HL-60/S4 (cell line): ENCODE data around the gene TTC13.

Source experiments
- in situ Hi-C: fragments of 300-500 bp; cut with MboI; formaldehyde crosslinking; loops from 2 replicates; pipeline ENCODE4 v1.14.3; 2022; ENCODE audit warnings: low sequenced_read_pairs

TTC13 gene

DNA sequence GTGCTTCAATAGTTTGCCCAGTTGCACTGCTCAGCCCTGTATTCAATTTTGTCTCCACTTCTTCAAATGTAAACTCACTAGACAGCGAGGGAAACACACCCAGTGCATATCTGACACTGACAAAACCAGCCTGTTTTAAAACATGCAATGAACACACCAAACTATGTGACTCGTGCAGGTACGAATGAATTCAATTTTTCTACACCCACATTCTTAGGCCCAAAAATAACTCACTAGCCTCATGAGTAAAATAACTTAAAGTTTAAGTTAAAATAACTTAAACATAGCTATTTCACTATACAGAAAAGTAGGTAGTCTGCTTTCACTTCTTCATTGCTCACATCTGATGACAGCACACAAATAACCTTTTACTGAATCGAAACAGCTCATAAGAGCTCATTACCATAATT, 21.1 kb downstream of the TTC13 start:
- in situ Hi-C loops = no loop called here

DNA sequence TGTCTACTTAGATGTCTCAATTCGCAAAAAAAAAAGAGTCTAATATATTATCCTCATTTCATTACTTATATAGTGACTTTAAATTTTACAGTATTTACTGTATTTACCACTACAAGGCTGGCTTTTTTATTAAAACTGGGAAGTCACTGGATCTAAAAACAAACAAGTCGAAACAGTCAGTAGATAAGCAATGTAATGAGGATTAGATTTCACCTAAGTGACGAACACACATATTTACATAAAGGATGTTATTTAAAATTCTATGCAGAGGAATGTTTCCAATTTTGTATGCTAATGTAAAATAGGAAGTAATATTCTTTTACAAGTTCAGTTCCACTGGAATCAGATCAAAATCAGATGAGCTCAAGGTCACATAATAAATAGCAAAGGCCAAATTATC, 28.3 kb downstream of the TTC13 start:
- in situ Hi-C loops = no loop called here

GRCh38 chr1:230948903-230949302, 29.8 kb downstream of the TTC13 start:
- in situ Hi-C loops = no loop called here

DNA sequence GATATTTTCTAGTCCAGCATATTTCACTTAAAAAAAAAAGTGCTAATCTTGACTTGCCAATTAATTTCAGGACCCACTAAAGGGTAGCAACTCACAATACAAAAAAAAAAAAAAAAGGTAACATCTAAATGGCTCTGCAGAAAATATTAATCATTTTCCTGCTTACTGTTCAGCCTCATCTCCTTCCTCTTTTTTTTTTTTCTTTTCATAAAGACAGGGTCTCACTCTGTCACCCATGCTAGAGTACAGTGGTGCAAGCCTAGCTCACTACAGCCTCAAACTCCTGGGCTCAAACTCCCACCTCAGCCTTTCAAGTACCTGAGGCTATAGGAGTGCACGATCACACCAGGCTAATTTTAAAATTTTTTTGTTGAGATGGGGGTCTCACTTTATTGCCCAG, 30.4 kb downstream of the TTC13 start:
- in situ Hi-C loops = no loop called here

DNA sequence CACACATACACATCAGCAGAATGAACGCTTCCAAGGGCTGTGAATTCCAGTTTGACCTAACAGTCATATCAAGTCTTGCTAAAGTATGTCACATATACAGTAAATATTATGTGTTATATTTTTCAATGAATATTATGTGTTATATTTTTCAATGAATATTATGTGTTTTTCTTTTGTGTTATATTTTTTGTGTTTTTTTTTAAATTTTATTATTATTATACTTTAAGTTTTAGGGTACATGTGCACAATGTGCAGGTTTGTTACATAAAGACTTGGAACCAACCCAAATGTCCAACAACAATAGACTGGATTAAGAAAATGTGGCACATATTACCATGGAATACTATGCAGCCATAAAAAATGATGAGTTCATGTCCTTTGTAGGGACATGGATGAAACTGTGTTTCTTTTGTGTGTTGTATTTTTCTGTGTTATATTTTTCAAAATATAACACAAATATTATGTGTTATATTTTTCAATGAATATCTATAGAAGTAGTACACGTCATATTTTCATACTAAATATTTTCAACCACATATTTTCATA, 35.5 kb downstream of the TTC13 start:
- in situ Hi-C loops = no loop called here

DNA sequence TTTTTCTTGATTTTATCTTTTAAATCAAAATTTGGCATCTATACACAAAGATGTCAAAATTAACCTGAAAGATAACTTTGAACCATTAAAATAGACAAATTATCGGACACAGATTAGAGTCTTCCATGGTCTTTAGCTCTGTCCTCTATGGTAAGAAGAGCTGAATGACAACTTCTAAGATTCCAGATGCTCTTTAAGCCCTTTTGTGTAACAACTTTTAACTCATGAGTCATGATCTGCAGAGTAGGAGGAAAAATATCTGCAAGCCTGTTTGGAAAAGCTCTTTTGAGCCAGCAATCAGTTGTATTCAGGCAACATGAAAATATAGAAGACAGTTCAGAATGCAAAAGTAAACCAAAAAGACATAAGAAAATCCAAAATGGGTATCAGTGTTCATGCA, 37.8 kb downstream of the TTC13 start:
- in situ Hi-C loops = no loop called here

DNA sequence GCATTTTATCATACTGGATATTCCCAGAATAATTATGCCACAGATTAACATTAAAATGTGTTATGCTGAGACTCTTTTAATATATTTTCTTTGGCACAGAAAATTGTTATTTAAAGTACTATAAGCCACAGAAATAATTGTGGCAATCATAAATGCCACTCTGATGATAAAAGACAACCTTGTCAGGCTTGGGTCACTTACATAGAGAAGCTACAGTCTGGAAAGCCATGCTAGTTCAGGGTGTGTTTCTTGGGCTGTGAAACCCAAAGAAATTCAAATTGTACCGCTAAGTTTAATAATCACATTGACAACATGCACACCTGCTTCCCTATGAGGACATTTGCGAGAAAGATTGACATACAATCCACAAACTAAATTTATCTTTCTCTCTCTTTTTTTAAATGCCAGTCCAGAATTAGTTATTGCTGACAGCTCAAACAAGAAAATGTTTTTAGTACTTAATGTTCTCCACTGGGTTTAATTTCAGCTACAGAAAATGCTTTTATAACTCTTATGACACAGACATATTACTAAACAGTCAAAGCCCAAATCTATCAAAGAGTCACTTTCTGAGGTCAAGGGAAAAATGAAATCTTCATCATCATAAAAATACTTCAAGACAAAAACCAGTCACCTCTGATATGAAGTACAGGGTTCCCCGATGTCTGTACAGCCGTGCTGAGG, 38.7 kb downstream of the TTC13 start:
- in situ Hi-C loops = no loop called here

GRCh38 chr1:230938924-230939368, 39.7 kb downstream of the TTC13 start:
- in situ Hi-C loops = no loop called here

- in situ Hi-C loops = no loop called here
Observed at GRCh38 chr1:230937371-230937770, 41.3 kb downstream of the TTC13 start.

DNA sequence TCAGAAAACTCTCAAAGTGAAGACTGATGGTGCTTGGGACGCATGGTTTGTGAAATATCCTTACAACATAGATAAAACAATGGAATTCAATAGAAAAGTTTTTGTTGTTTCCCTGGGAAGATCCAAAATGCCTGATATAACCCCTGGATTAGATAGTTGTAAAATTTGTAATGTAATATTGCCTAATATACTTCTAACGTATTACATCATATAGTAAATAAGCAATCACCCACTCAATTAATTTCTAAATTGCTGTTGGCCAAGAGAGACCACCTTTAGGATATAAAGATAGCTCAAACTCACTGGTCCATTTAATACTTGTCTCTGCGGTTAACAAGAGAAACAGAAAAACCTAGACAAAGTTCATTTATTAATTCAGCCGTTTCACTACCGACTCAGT, 42.2 kb downstream of the TTC13 start:
- in situ Hi-C loops = no loop called here

DNA sequence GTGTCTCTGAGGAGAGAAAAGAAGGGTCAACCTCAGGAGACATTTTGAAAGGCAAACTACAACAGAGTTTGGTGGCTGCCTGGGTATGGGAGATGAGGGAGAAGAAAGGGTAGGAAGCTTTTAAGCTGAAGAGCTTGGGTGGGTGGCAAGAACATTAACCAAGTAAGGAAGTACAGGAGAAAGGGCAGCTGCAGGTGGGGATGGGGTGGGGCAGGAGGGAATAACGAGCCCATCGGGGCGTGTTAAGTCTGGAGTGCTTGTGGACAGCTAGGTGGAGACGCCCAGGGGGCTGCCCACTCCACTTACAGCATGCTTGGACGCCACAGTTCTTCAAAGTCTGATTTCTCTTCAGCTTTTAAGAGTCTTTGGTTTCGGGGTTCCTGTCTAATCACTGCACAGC, 42.8 kb downstream of the TTC13 start:
- in situ Hi-C loops = no loop called here

- in situ Hi-C loops = no loop called here
Observed at GRCh38 chr1:230930986-230931385, 47.7 kb downstream of the TTC13 start.

DNA sequence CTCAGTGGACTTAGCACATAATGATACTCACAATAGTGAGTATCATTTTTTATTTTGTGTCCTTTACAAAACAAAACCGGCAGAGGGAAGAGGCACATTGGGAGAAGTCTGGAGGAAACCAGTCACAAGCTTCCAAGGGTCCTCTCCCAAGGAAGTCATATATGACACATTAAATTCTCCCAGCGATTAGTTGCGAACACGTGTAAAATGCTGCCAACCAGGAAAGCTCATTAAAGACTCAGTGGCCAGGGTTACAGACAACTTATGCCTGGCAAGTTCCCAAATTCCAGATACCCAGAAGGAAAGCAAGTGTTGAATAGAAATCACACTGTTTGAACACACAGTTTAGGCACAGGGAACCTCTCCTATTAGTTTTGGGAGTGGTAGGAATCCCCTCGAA, 52.5 kb downstream of the TTC13 start:
- in situ Hi-C loops = no loop called here

GRCh38 chr1:230925608-230926007, 53.1 kb downstream of the TTC13 start:
- in situ Hi-C loops = no loop called here

DNA sequence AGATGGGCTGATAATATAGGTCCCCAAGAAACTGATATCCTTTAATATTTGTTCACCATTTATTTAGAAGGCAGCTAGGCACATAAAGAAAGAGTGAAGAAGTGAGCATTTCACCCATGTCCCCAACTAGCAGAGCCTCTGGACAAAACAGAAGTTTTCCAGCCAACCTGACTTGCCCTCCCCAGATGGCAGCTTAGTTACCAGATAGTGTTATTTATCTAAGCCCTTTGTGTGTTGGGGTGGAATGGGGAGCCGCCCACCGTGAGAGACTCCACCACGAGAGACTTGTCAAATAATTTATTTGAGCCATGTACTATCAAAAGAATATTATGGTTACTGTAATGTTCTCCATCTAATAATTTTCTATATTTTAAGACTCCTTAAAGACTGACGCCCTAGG, 55.5 kb downstream of the TTC13 start:
- in situ Hi-C loops = loop anchor here (25.0 kb wide), 1 partner anchor 289 kb away; no protein-coding TSS in a partner anchor

- in situ Hi-C loops = loop anchor here (25.0 kb wide), 1 partner anchor 290 kb away; no protein-coding TSS in a partner anchor
Observed at GRCh38 chr1:230922620-230923019, 56.0 kb downstream of the TTC13 start.

GRCh38 chr1:230919207-230919606, 59.5 kb downstream of the TTC13 start:
- in situ Hi-C loops = loop anchor here (25.0 kb wide), 1 partner anchor 293 kb away; no protein-coding TSS in a partner anchor

DNA sequence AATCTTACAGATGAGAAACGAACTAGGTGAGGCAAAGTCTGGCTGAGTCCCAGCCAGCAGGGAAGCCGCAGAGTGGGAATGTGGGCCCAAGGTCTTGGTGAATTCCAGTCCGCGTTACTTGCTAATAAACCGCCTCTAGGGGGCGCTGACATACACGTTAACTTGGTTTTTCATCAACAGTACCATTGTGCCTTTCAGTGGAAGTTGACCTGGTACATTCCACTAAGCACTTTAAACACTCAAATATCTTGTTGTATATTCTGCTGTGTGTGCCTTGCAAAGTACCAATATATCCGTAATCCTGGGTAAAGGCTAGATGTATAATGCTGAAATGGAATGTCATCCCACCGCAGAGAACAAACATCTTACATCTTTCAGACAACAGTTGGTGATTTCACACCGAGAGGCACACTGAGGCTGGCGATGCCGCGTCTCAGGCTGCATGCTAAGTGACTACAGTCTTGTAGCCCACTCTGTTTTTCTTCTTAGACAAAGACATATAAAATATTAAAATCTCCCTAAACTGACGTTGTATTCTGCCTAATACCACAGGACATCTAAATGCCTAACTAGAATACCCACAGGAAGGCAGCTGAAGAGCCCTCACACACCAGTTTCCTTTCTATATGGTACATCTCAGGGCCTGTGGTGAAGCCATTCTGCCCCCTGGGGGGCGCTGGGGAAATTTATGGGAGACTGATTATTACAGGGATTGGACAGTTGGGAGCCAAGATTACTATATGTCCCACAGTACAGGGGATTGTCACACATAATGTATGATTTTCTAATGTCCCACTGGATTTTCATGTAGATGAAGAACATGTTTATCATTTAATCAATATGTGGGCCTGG, 61.2 kb downstream of the TTC13 start:
- in situ Hi-C loops = loop anchor here (25.0 kb wide), 1 partner anchor 295 kb away; no protein-coding TSS in a partner anchor

DNA sequence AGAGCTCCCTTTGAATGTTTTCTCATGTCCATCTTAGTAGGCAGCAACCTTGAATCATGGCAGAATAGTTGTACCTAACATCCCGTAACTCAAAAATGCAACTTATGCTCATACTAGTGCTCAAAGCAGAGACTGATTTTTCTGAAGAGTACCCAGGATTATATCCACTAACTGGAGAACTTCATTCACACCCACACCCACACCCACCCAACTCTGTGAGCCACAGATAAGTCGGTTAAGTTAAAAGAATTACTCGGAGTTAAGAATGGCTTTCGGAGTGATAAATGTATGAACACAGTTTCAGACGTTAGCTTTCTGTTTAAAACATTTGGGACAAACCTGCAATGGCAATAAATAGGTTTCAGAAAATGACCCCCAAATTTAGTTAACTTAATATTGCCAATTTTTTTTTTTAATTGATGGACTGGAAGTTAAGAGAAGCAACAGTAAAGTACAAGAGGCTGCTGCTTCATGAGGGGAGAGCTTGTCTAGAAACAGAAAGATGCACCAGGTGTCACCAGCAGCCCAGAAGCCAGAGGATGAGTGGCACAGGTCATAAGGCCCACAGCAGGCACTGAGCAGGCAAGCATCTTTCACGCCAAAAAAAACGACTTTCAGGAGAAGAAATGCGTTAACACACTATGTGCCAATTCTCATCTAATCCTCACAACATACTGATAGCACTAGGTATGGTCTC, 61.9 kb downstream of the TTC13 start:
- in situ Hi-C loops = loop anchor here (25.0 kb wide), 1 partner anchor 296 kb away; no protein-coding TSS in a partner anchor

DNA sequence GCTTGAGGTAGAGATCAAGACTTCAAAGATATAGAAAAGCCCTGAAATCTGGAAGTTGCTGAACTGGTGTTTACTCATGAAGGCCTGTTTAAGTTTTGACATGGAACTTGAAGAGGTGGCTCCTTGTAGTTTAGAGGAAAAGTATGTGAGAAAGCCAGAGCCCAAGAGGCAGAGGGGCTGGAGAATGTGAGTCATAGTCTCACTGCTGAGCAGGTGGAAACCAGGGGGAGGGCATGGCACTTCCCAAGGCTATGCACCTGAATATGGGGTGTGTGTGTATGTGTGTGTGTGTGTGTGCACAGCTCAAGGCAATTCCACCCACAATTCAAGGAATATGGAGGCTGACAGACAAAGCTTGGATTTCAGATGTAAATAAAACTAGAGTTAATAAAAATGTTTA, 63.6 kb downstream of the TTC13 start:
- in situ Hi-C loops = loop anchor here (25.0 kb wide), 1 partner anchor 297 kb away; no protein-coding TSS in a partner anchor

DNA sequence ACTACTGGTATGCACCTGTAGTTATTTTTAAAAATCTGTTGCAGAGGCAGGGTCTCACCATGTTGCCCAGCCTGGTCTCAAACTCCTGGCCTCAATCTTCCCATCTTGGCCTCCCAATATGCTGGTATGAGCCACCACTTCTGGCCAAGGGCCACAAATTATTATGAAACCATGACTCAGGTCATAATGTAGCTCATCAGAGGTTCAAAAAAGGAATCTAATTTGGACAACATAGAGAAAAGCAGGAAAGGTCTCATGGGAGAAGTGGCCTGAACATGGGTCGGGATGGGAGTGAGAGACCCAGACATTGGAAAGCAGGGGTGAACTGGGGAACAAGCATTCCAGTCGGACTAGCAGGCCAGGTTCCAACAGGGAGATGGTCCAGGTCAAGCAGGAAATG, 65.2 kb downstream of the TTC13 start:
- in situ Hi-C loops = loop anchor here (25.0 kb wide), 1 partner anchor 299 kb away; no protein-coding TSS in a partner anchor
